Measurements from ENCODE around the gene PCDHA9. TPM values are rescaled to one million over a fixed set of nuclear protein-coding genes. Genes with fewer than 3 reads are reported as not detected.
"Not testable (repeated sequence)": the region's sequence is repeated elsewhere in the genome, so short reads cannot be mapped to it uniquely, and the experiment has no call there.

PCDHA9 gene
- total RNA-seq, 1 donor: 0.36 TPM

GRCh38 chr5:140835622-140836510, 12.3 kb upstream of the PCDHA9 start:
- no peak overlapping the region for H3K27ac ChIP-seq (ENCODE audit: low read depth, low read length)
- no peaks in the 10 kb centered on the region for H3K36me3 ChIP-seq (ENCODE audit: insufficient read depth, low read length)
- H3K4me1 ChIP-seq (ENCODE audit: insufficient read depth, low read length): no peaks in the 10 kb centered on the region
- DNase-seq (ENCODE audit: insufficient read length, low spot score, missing footprints): no peak
- no peaks in the 10 kb centered on the region for H3K27me3 ChIP-seq (ENCODE audit: insufficient read depth, low read length)
- H2AFZ ChIP-seq (ENCODE audit: low read length): no peak overlapping the region
- no peak overlapping the region for H3K4me3 ChIP-seq (ENCODE audit: insufficient read depth, low read length)
- H3K4me2 ChIP-seq (ENCODE audit: insufficient read depth, low read length): no peak overlapping the region
- no peaks in the 10 kb centered on the region for H4K20me1 ChIP-seq (ENCODE audit: insufficient read depth, low read length)
- H3K79me2 ChIP-seq (ENCODE audit: insufficient read depth, low read length): no peaks in the 10 kb centered on the region
- peaks cover 2% of the 10 kb centered on the region for H3K9me3 ChIP-seq (ENCODE audit: low read depth, low read length)
- no peak for TF ChIP-seq CTCF (IDR thresholded peaks at IDR 0.05; ENCODE audit: extremely low read depth, low read depth, low read length)

GRCh38 chr5:140840978-140841962, 6.9 kb upstream of the PCDHA9 start, which contains the start of gene PCDHA8:
Gene PCDHA8 (plus strand): TSS chr5:140841187. CDS start chr5:140841322, 135 bp downstream.
- Histone ChIP-seq H3K27me3 (ENCODE audit: insufficient read depth, low read length) (no peaks in the 10 kb centered on the region), H3K4me1 (ENCODE audit: insufficient read depth, low read length) (no peaks in the 10 kb centered on the region), H3K4me3 (ENCODE audit: insufficient read depth, low read length) (no peak within 1 kb of the TSS), H3K79me2 (ENCODE audit: insufficient read depth, low read length) (no peaks in the 10 kb centered on the region), H3K27ac (ENCODE audit: low read depth, low read length) (no peak within 1 kb of the TSS), H2AFZ (ENCODE audit: low read length) (no peak within 1 kb of the TSS), H3K4me2 (ENCODE audit: insufficient read depth, low read length) (no peak within 1 kb of the TSS), H4K20me1 (ENCODE audit: insufficient read depth, low read length) (no peaks in the 10 kb centered on the region), H3K36me3 (ENCODE audit: insufficient read depth, low read length) (no peaks in the 10 kb centered on the region), H3K9me3 (ENCODE audit: low read depth, low read length) (no peaks in the 10 kb centered on the region)
- TF ChIP-seq CTCF (IDR thresholded peaks at IDR 0.05; ENCODE audit: extremely low read depth, low read depth, low read length): peak; percentile 21
- DNase-seq (ENCODE audit: insufficient read length, low spot score, missing footprints): no peak

- no peak for TF ChIP-seq CTCF (IDR thresholded peaks at IDR 0.05; ENCODE audit: extremely low read depth, low read depth, low read length)
- H3K36me3 ChIP-seq (ENCODE audit: insufficient read depth, low read length): no peaks in the 10 kb centered on the region
- H3K9me3 ChIP-seq (ENCODE audit: low read depth, low read length): no peaks in the 10 kb centered on the region
- no peaks in the 10 kb centered on the region for H4K20me1 ChIP-seq (ENCODE audit: insufficient read depth, low read length)
- no peak overlapping the region for H2AFZ ChIP-seq (ENCODE audit: low read length)
- H3K79me2 ChIP-seq (ENCODE audit: insufficient read depth, low read length): no peaks in the 10 kb centered on the region
- DNase-seq (ENCODE audit: insufficient read length, low spot score, missing footprints): no peak
- no peak overlapping the region for H3K4me2 ChIP-seq (ENCODE audit: insufficient read depth, low read length)
- H3K27ac ChIP-seq (ENCODE audit: low read depth, low read length): no peak overlapping the region
- no peaks in the 10 kb centered on the region for H3K27me3 ChIP-seq (ENCODE audit: insufficient read depth, low read length)
- H3K4me3 ChIP-seq (ENCODE audit: insufficient read depth, low read length): no peak overlapping the region
- no peaks in the 10 kb centered on the region for H3K4me1 ChIP-seq (ENCODE audit: insufficient read depth, low read length)
Observed at GRCh38 chr5:140842798-140843733, 5.1 kb upstream of the PCDHA9 start.

GRCh38 chr5:140849831-140850634, 1.9 kb downstream of the PCDHA9 start:
- H3K4me2 ChIP-seq (ENCODE audit: insufficient read depth, low read length); H3K9me3 ChIP-seq (ENCODE audit: low read depth, low read length); H3K36me3 ChIP-seq (ENCODE audit: insufficient read depth, low read length); H4K20me1 ChIP-seq (ENCODE audit: insufficient read depth, low read length); H3K4me1 ChIP-seq (ENCODE audit: insufficient read depth, low read length); H3K4me3 ChIP-seq (ENCODE audit: insufficient read depth, low read length); H3K27ac ChIP-seq (ENCODE audit: low read depth, low read length); H3K27me3 ChIP-seq (ENCODE audit: insufficient read depth, low read length); H2AFZ ChIP-seq (ENCODE audit: low read length); H3K79me2 ChIP-seq (ENCODE audit: insufficient read depth, low read length); DNase-seq (ENCODE audit: insufficient read length, low spot score, missing footprints): not testable (repeated sequence)

All from osteoblast (primary cell).